Measurements from ENCODE around the gene EPHA8.

Gene EPHA8

DNA sequence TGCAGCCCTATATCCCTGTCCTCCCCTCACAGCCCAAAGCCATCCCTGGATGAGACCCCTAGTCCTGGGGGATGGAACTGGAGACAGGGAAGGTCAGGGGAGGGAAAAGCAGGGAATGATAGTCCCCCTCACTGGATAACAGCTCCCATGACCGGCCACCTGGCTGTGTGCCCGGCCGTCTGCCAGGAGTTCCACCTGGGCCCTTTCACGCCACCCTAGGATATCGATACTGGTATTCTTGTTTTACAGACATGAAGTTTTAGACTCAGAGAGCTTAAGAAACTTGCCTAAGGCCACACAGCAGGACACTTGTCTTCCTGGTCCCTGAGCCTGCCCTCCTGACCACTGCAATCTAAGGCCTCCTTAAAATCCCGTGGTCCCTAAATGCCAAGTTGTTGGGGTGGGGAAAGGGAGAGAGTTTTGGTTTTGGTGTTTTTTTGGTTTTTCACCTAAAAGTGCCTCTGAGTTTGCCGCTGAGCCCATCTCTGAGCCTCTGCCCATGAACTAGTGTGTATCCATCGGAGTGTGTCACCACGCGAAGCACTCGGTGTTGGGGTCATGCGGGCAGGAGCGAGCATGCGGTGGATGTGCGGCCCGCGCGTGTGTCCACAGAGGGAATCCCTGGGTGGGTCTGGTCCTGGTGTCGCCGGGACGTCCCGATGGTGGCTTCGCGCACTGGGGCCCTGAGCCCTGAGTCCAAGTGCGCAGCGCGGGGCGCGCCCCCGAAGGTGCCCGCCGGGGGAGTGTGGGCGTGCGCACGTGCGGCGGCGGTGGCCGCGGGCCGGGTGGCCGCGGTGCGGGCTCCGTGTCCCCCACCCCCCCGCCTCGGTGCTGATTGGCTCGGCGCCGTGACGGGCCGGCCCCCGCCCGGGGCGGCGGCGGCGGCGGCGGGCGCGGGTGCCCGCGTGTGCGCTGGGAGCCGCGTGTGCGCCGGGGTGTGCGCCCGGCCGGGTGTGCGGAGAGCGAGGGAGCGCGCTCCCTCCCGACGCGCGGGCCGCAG is at the start of gene EPHA8:
Gene EPHA8, plus strand, starts transcription at position 906 of the 1,000 bp plus-strand sequence. CDS start 147 bp downstream, outside the sequence.
- peak; percentile 75 for DNase-seq

DNA sequence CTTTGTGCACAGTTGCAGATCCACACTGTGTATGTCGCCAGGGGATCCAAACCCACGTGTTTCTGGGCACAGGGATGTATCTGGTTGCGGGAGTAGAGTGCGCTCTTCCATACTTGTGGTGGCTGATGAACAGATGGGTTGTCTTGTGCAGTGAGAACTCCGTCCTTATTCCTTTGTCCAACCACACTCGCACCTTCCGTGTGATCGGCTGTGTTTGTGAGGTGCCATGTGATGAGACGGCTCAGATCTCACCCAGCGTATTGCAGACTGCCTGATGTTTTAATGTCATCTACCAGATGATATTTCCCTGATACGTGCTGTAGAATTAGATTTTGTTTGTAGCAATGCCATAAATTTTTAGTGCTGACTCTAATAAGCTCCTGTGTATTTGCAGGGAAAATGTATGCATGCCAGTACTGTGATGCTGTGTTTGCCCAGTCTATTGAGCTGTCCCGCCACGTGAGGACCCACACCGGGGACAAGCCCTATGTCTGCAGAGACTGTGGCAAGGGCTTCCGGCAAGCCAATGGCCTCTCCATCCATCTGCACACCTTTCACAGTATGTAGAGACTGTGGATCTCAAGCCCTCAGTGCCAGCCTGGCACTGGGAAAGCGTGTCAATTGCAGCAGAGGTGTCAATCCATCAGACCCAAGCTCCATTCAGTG is 46.2 kb upstream of the EPHA8 start:
- DNase-seq: no peak

DNA sequence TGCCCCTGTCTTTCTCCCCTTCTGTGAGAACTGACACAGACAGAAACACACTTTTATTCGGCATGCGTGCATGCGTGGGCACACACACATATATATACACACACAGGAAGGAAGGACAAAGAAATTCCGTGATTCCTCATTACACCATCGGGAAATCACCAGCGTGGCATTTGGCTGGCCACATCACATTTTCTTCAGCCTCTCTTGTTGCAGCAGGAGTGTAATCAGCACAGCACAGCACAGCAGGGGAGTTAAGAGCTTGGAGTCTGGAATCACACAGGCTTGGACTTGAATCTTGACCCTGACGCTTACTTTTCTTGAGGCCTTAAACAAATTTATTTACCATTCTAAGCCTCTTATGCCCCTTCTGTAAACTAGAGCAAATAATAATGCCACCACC is 45.3 kb upstream of the EPHA8 start:
- no peak for DNase-seq

DNA sequence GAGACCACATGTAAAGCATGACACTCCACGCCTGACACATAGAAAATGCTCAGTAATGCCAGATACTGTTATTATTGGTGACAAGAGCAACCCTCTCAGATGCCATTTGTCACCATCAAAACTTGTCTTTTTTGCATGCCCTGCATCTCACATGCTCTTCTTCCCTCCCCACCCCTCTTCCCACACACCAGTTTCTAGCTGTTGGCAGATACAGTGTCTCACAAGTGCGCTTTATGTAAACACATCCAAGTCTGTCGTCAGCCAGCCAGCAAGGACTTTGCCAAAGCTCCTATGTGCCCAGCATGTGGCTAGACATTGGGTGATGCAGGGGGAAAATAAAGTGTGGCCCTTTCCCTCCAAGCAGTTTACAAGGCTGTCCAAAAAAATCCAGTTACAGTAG is 44.9 kb upstream of the EPHA8 start:
- no peak for DNase-seq

DNA sequence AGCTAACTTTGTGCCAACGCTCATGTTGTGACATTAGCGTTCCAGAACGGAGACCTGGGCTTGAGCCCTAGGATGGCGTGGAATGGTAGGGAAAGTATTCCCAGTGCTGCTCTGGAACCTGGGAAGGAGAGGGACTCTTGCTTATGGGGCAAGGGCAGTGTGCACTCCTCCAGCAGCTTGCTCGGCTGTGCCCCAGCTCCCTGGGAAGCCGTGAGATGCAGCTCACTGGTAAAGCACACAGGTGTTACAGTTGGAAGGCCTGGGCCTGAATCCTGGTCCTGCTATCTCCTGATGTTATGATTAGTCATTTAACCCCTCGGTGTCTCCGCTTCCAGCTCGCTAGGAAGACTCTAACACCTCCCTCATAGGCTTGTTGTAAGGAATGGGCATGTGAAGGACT is 42.4 kb upstream of the EPHA8 start:
- no peak for DNase-seq

DNA sequence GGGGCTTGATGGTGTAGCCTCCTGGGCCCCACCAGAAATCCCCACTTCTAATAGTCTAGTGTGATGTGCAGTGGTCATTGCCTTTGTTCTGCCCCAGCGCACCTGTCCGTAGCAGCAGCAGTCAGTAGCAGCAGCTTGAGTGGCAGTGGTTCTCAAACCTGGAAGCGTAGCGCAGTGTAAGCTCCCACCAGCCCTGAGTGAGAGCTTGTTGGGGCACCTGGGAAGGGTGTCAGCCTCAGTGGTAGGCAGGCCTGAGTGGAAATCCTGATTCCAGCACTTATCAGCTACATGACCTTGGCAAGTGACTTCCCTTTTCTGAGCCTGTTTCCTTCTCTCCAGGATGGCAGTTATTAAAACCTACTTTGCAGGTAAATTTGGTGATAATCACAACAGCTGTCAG is 41.6 kb upstream of the EPHA8 start:
- DNase-seq: no peak

DNA sequence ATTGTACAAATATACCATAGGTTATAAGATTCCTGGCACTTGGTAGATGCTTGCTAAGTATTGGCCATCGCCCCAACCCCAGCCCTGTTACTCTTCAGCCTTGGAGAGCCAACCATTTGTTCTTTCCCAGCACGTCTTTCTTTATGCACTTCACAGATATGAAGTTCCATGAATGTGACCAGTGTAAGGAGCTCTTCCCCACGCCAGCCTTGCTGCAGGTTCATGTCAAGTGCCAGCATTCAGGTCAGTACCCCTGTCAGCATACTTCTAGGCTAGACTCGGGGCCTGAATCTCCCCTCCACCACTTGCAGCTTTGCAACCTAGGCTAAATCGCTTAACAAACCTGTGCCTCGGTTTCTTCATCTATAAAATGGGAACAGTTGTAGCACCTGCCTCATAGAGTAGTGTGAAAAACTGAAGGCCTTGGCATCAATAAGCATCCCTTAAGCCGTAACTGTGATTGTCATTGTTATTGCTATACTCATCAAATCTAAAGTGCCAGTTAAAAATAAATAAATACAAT is 41.0 kb upstream of the EPHA8 start:
- no peak for DNase-seq

DNA sequence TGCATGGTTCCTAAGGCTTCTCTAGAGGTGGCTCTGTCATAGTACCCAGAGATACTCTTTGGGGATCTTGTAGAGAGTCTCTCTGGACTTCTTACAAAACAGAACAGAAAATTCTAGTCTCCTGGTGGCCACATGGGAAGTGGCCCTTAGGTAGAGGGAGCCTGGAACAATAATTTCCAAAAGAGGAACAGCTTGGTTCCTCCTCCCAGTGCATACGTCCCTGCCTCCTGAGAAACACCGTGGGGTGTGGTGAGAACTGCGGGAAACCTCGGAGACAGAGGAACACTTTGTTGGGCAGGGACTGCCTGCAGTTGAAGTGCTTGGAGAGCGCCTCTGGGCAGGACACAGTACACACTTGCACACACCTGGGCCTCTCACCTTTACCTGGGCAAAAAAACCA is 38.8 kb upstream of the EPHA8 start:
- no peak for DNase-seq

DNA sequence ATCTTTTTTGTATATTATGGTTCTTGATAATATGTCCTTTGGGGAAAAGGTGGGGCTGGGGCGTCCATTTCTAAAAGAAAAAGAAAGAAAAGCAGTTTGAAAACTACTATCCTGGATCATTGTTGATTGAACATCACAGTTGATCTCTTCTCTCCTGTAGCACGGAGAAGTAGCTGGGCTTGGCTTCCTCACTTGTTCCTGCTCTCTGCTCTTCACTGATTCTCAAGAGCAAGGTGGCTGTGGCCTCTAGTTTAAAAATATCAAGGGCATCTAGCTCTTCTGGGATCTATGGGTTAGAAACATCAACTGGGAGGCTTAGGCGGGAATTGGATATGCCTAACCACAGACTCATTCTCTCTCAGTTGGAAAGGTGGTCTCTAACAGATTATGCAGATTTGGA is 38.1 kb upstream of the EPHA8 start:
- DNase-seq: no peak

DNA sequence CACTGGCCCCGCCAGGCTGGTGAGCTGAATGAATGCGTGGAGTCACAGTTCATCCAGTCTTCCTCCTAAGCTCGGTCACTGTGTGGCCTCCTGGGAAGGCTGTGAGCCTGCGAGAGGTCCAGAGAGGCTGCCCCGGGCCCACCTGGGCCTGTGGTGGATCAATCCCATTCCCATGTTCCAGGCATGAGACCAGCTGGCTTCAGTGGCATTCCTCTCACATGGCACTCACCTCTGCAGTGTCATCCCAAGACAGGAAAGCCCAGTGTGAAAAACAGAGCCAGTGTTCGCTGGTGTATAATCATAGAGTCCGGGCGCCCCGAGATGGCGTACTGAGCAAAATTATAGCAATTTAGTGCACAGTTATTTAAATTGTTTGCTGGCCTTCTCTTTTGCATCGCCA is 37.6 kb upstream of the EPHA8 start:
- no peak for DNase-seq

DNA sequence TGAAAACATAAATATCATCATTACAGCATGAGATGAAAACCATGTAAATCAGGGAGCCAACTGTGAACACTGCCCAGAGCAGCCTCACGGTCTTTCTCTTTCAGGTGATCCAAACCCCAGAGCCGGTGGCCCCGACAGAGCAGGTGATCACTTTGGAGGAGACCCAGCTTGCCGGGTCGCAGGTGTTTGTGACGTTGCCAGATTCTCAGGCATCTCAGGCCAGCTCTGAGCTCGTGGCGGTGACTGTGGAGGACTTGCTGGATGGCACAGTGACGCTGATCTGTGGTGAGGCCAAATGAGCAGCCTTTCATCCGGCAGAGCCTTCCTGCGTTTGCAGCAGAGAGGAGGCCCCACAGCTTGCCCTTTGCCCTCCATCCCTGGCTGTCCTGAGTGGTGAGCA is 37.2 kb upstream of the EPHA8 start:
- DNase-seq: no peak

DNA sequence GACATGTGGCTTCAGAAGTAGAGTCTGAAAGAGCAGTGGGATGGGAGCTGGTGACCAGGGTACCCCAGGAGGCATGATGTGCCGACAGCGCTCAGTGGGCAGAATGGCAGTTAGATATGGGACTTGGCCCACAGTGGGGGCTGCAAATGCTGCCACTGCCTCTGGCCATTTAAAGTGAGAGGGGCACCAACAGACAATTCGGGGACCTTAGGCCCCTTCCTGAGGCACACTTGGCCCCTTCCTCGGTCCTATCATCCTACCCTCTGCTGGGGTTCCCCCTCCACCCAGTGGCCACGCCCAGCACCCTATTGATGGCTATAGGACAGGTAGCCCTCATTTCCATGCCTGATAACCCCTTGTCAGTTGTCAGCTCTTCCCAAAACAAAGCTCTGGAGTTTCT is 36.6 kb upstream of the EPHA8 start:
- no peak for DNase-seq

DNA sequence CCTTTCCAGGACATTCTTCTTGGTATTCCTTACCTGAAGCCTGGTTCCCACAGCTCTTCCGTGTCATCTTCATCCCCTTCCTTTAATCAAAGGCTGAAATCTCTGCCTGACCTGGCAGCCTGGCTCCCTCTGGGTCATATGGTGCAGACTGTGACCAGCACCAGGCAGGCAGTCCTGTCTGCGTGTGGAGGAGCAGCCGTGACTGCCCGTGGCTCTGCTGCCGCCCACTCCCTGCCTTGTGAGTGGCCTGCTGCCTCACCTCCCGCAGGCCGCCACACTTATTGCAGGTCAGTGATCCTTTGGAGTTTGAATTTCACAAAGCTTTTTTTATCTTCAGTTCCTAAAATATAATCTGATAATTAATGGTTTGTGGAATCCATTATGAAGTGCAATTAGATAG is 36.2 kb upstream of the EPHA8 start:
- no peak for DNase-seq

DNA sequence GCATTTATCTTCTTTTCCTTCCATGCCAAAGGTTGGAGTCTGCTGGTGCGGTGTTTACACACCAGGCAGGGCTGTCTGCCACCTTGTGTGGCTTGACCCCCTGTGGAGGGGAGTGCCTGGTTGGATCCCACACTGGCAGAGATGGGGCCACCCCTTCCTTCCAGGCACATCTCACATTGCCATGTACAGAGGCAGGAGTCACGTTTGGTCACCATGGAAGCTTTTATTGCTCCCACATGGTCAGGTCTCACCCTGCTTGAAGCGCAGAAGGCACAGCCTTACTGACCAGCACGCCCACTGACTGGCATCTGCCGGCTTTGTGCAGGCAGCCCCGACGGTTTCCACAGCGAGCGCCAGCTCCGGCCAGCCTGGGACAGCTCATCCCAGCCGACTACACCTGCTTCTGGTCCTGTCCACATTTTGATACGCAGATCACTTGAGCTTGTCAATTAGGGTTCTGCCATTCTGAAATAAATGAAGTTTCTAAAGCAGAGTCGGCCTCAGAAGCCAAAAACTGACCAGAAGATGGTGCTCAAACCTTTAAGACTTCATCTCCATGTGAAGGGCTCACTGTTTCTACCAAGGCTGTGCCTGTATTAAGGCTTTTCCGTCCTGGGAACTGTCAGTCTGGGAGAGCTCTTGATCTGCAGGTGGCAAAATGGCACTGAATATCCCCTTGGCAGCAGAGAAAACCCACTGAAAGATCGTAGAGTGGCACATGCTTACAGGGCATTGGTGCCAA is 35.6 kb upstream of the EPHA8 start:
- peak; percentile 63 for DNase-seq

DNA sequence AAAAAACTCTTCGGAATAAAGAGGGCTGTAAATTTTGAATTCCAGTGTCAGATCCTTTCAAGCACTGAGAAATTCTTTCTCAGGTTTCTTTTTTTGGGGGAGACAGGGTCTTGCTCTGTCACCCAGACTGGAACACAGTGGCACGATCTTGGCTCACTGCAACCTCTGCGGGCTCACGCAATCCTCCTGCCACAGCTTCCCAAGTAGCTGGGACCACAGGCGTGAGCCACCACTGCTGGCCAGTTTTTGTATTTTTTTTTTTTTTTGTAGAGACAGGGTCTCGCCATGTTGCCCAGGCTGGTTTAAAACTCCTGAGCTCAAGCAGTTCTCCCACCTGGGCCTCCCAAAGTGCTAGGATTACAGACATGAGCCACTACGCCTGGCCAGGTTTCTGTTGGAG is 34.8 kb upstream of the EPHA8 start:
- no peak for DNase-seq

DNA sequence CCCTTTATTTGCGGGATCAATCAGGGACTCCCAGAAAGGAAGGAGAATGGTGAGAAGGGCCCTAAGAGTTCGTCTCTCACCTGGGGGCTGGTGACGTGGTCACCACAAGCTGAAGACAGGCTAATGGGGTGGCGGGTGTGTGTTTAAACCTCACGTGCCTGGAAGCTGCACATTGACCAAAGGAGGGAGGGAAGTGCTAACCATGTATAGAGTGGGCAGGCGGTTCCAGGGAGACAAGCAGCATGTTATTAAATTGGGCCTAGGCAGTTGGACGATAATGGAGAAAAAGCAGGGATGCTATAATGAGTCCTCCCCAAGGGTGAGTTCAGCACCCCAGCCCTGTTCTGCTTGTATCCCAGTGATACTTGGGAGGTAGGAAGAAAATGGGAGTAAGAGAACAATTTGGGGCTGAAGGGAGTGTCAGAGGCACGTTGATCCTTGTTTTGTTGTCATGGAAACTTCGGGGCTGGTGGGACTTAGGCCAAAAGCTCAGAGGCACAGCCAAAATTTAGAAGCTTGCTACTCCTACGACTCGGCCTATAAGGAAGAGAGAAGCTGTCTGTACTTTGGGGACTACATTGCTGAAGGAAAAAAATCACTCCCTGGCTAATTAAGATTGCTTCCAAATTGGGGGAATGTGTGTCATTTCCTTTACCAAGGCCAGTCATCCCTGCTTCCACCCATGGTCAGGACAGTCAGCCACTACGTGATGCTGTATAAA is 33.2 kb upstream of the EPHA8 start:
- DNase-seq: peak; percentile 18

DNA sequence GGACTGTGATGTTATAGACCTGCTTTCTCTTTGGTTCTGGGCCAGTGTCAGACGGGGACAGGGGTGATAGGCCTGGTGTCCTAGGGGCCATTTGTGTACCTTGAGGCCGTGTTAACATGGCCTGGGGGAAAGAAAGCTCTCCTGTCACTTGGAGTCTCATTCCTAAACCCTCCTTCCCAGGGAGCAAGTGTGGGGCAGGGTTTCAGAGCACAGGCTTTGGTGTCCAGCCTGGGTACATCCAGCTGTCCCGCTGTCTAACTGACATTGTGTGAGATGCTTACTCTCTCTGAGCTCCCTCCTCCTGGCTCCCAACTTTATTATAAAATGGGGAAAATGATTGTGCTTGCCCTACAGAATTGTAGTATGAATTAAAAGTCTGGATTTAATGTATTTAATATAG is 32.6 kb upstream of the EPHA8 start:
- DNase-seq: no peak

DNA sequence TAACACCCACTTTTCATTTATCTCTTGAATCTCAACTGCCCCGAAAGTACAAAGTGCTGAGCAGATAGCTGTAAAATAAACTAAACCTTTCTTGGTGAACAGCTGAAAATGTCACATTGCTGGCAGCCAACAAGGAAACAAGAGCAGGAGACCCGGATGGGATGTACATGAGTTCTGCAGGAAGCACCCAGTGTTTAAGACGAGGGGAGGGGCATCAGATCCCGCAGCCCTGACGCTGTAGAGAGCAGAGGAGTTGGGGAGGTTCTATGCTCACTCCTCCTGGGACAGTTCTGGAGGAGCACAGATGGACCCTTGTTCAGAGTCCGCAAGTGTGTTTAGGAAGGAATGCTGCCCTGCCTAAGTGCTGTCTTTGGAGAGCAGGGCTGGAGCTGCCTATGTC is 32.0 kb upstream of the EPHA8 start:
- no peak for DNase-seq

DNA sequence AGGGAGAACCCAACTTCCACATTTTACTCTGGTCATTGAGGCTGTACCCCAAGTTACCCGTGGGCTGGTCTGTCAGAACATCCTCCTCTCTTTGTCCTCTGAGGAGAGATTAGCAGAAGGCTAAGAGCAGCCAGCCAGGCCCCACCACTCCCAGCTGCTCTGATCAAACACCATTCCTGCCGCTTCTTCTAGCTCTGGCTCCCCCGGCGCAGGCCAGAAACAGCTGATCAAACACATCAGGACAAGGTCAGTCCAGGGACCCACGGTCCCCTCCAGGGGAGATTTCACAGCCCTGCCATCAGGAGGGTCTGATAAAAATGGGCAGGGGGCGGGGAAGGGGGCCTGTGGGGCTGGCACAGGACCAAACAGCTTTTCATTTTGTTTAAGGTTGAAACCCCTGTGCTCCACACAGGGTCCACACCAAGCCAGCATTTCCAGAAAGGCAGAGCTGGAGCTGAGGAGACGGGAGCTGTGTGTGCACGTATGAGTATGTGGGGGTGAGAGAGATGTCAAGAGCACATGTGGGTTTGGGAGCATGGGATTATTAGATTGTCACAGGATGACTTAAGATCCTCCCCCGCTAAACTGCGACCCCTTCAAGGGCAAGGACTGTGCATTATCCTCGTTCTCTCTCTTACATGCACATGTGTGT is 29.9 kb upstream of the EPHA8 start:
- DNase-seq: peak; percentile 57

DNA sequence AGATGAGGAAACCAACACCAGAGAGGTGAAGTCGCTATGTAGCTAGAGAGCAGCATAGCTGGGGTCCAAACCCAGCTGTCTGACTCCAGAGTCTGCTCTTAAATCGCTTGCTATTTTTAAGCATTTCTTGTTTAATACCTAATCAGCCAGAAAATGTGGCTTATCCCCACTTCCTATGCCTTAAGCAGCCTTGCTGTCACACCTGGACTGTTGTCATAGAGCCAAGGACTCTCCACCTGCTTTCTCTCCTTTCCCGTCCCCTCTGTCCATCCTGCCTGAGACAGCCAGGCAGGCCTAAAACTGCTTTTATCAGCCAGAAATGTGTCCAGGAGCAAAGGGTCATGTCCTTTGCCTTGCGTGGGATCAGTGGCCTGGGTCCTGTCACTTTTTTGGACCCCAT is 28.3 kb upstream of the EPHA8 start:
- no peak for DNase-seq

DNA sequence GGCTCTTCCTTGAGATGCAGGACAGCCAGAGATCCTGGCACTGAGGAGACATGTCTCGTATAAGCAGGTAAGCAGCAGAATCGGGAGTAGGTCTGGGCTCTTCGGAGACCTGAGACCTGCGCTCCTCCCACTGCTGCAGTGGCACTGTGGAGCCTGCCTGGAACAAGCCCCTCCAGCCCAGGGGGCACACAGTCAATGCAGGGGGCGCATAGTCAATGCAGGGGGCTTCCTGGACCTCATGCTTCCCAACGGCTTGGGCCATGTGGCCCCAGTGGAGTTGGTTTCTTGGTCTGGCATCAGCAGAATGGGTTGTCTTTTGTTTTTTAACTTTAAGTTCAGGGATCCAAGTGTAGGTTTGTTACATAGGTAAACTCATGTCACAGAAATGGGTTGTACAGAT is 27.9 kb upstream of the EPHA8 start:
- DNase-seq: no peak

DNA sequence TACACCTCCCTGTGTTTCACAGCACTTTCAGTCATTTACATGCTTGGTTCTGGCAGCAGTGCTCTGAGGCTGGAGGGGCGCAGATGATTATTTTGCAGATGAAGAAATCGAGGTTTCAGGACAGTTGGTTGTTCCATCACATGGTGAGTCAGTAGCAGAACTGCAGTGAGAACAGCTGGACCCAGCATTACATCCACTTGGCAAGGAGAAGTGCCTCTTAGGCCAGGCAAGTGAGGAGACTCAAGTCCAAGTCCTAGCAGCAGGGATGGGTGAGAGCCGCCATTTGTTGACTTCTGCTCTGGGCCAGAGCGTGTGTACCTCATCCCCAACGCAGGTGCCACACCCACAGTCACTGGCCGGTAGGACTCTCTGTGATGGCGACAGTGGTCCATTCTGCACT is 26.8 kb upstream of the EPHA8 start:
- no peak for DNase-seq

Data from NCI-H82 (cell line).